ENCODE measurements around the gene KHDC1.
"Not testable (repeated sequence)": the region's sequence is repeated elsewhere in the genome, so short reads cannot be mapped to it uniquely, and the experiment has no call there.

The KHDC1 gene

DNA sequence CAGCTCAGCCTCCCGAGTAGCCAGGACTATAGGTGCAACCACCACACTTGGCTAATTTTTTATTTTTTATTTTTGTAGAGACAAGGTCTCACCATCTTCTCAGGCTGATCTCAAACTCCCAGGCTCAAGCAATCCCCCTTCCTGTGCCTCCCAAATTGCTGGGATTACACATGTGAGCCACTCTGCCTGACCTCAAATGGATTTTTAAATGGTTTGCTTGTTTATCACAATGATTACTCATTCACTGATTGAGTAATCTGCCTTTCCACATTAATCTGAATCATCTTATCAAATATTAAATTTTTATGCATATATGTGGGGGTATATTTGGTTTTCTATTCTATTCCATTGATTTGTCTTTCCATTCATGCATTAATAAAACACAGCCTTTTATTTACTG is 28.3 kb downstream of the KHDC1 start:
- Histone ChIP-seq H3K4me1 (ENCODE audit: control insufficient read depth, insufficient read depth, low read length) (no peaks in the 10 kb centered on the region), H3K4me3 (ENCODE audit: low read depth, low read length) (no peak overlapping the region), H3K36me3 (ENCODE audit: control insufficient read depth in 2 of 2, insufficient read depth in 1 of 2, low read length in 2 of 2) (no peaks in the 10 kb centered on the region), H3K27ac (ENCODE audit: extremely low read depth, low read depth, low read length) (no peak overlapping the region), H3K9me3 (ENCODE audit: control insufficient read depth, insufficient read depth, low read depth, low read length) (no peaks in the 10 kb centered on the region)
- TF ChIP-seq ZNF48 (tag by site-specific recombination; IDR thresholded peaks at IDR 0.05) (no peak), ZNF2 (tag by site-specific recombination; IDR thresholded peaks at IDR 0.05) (no peak), ZNF473 (tag by site-specific recombination; IDR thresholded peaks at IDR 0.05) (no peak), MYNN (tag by site-specific recombination; IDR thresholded peaks at IDR 0.05; ENCODE audit: borderline replicate concordance) (no peak), SCRT2 (tag by site-specific recombination; IDR thresholded peaks at IDR 0.05) (no peak), ZNF169 (tag by site-specific recombination; IDR thresholded peaks at IDR 0.05) (no peak), ZNF221 (tag by site-specific recombination; IDR thresholded peaks at IDR 0.05; ENCODE audit: borderline replicate concordance) (no peak), ZNF530 (tag by site-specific recombination; IDR thresholded peaks at IDR 0.05; ENCODE audit: low read depth) (no peak), SETDB1 (IDR thresholded peaks at IDR 0.05; ENCODE audit: insufficient read length, low read length) (no peak), ZNF138 (tag by site-specific recombination; IDR thresholded peaks at IDR 0.05; ENCODE audit: borderline replicate concordance) (no peak), ZNF223 (tag by site-specific recombination; IDR thresholded peaks at IDR 0.05) (no peak), ZNF843 (tag by site-specific recombination; IDR thresholded peaks at IDR 0.05) (no peak), ZNF112 (tag by site-specific recombination; IDR thresholded peaks at IDR 0.05) (no peak), ZNF529 (tag by site-specific recombination; IDR thresholded peaks at IDR 0.05; ENCODE audit: insufficient replicate concordance) (no peak), SP2 (tag by site-specific recombination; IDR thresholded peaks at IDR 0.05) (no peak), ZNF501 (tag by site-specific recombination; IDR thresholded peaks at IDR 0.05) (no peak), ZNF16 (tag by site-specific recombination; IDR thresholded peaks at IDR 0.05; ENCODE audit: low read depth) (no peak), ZNF404 (tag by site-specific recombination; IDR thresholded peaks at IDR 0.05) (no peak), ZFP69B (tag by site-specific recombination; IDR thresholded peaks at IDR 0.05) (no peak)
- TF ChIP-seq, protein P1, sequence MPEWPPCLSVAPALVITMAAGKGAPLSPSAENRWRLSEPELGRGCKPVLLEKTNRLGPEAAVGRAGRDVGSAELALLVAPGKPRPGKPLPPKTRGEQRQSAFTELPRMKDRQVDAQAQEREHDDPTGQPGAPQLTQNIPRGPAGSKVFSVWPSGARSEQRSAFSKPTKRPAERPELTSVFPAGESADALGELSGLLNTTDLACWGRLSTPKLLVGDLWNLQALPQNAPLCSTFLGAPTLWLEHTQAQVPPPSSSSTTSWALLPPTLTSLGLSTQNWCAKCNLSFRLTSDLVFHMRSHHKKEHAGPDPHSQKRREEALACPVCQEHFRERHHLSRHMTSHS (tag by site-specific recombination; IDR thresholded peaks at IDR 0.05) = no peak
- ChIA-PET POLR2A (no interaction called here), CTCF (no interaction called here)

DNA sequence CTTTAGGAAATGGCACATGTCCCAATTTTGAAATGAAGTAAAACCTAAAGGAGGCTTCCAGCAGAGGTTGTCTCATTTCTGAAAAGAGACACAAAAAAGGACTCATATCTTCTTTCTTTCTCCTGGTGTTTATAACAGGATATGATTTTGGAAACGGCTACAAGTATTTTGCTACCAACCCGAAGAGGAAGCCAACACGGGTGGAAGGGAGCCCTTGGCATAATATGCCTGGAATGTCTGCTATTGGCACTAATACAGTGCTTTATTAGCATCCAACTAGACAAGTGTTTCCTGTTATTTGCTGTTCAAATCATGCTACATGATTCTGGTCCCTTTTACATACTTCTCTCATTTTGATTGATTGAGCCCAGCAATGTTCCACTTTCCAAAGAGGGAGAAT is 29.0 kb downstream of the KHDC1 start:
- H3K4me1 ChIP-seq (ENCODE audit: control insufficient read depth, insufficient read depth, low read length); H3K9me3 ChIP-seq (ENCODE audit: control insufficient read depth, insufficient read depth, low read depth, low read length); H3K36me3 ChIP-seq (ENCODE audit: control insufficient read depth in 2 of 2, insufficient read depth in 1 of 2, low read length in 2 of 2); H3K27ac ChIP-seq (ENCODE audit: extremely low read depth, low read depth, low read length); POLR2A ChIA-PET; CTCF ChIA-PET; H3K4me3 ChIP-seq (ENCODE audit: low read depth, low read length): not testable (repeated sequence)

DNA sequence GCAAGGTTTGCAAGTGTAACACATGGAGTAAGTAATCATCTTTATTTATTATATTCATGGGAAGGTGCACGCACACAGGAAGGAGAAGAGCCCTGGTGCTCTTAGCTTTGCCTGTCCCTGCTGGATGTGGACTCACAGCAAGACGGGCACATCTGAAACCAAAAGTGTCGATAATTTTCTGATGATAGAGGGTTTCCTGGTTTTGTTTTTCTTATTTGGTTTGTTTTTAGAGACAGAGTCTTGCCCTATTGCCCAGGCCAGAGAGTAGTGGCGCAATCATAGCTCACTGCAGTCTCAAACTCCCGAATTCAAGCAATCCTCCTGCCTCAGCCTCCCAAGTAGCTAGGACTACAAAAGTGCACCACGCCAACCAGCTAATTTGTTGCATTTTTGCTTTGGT is 29.9 kb downstream of the KHDC1 start:
- Histone ChIP-seq H3K27ac (ENCODE audit: extremely low read depth, low read depth, low read length) (no peak overlapping the region), H3K36me3 (ENCODE audit: control insufficient read depth in 2 of 2, insufficient read depth in 1 of 2, low read length in 2 of 2) (no peaks in the 10 kb centered on the region), H3K4me3 (ENCODE audit: low read depth, low read length) (no peak overlapping the region), H3K4me1 (ENCODE audit: control insufficient read depth, insufficient read depth, low read length) (no peaks in the 10 kb centered on the region), H3K9me3 (ENCODE audit: control insufficient read depth, insufficient read depth, low read depth, low read length) (no peaks in the 10 kb centered on the region)
- ChIA-PET POLR2A (no interaction called here), CTCF (no interaction called here)
- TF ChIP-seq, protein P2, sequence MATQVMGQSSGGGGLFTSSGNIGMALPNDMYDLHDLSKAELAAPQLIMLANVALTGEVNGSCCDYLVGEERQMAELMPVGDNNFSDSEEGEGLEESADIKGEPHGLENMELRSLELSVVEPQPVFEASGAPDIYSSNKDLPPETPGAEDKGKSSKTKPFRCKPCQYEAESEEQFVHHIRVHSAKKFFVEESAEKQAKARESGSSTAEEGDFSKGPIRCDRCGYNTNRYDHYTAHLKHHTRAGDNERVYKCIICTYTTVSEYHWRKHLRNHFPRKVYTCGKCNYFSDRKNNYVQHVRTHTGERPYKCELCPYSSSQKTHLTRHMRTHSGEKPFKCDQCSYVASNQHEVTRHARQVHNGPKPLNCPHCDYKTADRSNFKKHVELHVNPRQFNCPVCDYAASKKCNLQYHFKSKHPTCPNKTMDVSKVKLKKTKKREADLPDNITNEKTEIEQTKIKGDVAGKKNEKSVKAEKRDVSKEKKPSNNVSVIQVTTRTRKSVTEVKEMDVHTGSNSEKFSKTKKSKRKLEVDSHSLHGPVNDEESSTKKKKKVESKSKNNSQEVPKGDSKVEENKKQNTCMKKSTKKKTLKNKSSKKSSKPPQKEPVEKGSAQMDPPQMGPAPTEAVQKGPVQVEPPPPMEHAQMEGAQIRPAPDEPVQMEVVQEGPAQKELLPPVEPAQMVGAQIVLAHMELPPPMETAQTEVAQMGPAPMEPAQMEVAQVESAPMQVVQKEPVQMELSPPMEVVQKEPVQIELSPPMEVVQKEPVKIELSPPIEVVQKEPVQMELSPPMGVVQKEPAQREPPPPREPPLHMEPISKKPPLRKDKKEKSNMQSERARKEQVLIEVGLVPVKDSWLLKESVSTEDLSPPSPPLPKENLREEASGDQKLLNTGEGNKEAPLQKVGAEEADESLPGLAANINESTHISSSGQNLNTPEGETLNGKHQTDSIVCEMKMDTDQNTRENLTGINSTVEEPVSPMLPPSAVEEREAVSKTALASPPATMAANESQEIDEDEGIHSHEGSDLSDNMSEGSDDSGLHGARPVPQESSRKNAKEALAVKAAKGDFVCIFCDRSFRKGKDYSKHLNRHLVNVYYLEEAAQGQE (tag by site-specific recombination; IDR thresholded peaks at IDR 0.05) = no peak

All from HEK293 (cell line).